ENCODE results near the gene RPL13. TPM values are rescaled to one million over a fixed set of nuclear protein-coding genes. Genes with fewer than 3 reads are reported as not detected.

The RPL13 gene
- total RNA-seq, 2 experiments from 2014 or later, result 3,056 to 3,151 TPM

DNA sequence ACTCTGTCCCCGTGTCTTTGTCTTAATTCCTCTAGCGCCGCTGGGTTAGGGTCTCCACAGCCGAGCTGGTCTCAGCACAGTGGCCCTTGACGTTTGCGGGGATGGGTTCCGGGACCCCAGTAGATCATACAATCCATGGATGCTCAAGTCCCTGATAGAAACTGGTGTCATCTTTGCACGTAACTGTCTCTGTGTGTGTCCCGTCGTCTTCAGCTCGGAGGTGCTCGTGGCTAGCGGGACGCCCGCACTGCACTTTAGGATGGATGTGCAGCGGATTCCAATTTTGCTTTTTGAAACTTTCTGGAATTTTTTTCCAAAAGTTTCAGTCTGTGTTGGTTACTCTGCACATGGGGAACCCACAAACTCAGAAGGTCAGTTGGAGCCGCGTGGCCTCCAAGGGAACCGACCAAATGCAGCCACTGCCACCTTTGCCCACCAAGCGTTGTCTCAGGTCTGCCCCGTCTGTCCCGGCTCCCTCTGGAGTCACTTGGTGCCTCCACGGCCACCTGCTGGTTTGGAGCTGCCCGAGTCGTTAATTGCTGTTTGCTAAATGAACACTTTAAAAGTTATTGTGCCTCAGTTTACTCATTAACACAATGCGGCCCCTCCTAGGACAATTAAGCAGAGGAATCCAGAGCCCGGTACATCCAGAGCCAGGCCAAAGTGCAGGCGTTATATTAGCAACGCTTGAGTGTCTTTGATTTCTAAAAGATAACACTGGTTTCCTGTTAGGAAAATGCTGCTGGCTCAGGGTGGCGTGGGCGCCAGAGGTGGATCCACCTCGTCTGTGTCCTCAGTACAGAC lies 47.7 kb downstream of the RPL13 start:
- ChIA-PET CTCF (interaction anchor here (1.4 kb wide), 1 partner anchor 9 kb away, joined by 3 read pairs; no protein-coding TSS in a partner anchor), POLR2A (no interaction called here)
- Mint-ChIP-seq H3K4me3 (no peak overlapping the region), H3K9me3 (no peaks in the 10 kb centered on the region), H3K27ac (no peak overlapping the region), H3K36me3 (ENCODE audit: low read depth) (no peaks in the 10 kb centered on the region), H3K27me3 (no peaks in the 10 kb centered on the region), H3K4me1 (ENCODE audit: low read depth) (peaks cover under 1% of the 10 kb centered on the region)
- DNase-seq, result no peak
- intact Hi-C loops (cut with micrococcal nuclease), result no loop called here
- TF ChIP-seq CTCF (IDR thresholded peaks at IDR 0.05), result no peak
- ATAC-seq, result no peak

DNA sequence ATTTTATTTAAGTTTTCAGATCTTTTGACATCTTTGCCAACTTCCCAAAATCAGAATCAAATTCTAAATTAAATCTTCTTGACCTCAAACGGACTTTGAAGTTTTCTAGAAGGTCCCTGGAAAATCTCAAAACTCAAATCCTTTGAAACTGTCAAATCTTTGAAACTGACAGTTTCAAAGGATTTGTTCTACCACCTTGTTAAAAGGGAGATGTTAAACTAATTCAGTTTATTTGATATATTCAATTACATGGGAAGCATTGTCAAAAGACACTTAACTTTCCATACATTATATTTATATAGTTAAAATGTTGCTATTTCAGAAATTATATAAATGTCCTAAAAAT lies 49.6 kb downstream of the RPL13 start:
- no peaks in the 10 kb centered on the region for H3K9me3 Mint-ChIP-seq
- no peak overlapping the region for H3K27ac Mint-ChIP-seq
- ATAC-seq (no peak), DNase-seq (no peak)
- no peaks in the 10 kb centered on the region for H3K27me3 Mint-ChIP-seq
- TF ChIP-seq CTCF (IDR thresholded peaks at IDR 0.05), result no peak
- no peak overlapping the region for H3K4me3 Mint-ChIP-seq
- no peaks in the 10 kb centered on the region for H3K36me3 Mint-ChIP-seq (ENCODE audit: low read depth)
- no peaks in the 10 kb centered on the region for H3K4me1 Mint-ChIP-seq (ENCODE audit: low read depth)
- ChIA-PET CTCF (interaction anchor here (1.1 kb wide), 1 partner anchor 57 kb away, joined by 4 read pairs; no protein-coding TSS in a partner anchor), POLR2A (no interaction called here)
- intact Hi-C loops (cut with micrococcal nuclease), result no loop called here

DNA sequence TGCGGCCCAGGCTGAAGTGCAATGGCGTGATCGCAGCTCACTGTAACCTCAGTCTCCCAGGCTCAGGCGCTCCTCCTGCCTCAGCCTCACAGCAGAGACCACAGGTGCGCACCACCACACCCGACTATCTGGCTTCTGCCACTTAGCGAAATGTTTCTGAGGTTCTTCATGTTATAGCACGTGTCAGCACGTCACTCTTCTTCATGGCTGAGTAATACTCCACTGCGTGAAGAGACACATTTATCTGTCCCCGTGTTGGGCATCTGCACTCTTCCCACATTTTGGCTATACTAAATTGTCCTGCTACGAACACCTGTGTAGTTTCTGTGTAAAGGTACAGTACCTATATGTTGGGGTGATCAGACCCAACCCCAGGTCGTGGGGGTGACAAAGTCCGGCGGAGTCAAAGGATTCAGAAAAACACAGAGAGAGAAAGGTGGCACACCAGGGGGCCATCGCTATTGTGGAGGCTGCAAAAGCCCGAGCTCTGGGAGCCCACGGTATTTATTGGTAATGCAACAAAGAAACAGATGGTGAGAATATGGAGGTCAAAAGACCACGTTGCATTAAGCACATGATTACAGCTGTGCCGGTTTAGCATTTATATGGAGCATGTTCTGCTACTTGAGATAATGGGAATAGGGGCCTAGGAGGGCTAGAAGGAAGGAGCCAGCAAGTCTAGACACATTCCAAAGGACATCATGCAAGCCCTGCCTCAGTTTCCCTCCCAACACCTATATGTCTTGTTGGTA lies 52.1 kb downstream of the RPL13 start:
- H3K36me3 Mint-ChIP-seq (ENCODE audit: low read depth), result no peaks in the 10 kb centered on the region
- TF ChIP-seq CTCF (IDR thresholded peaks at IDR 0.05), result no peak
- H3K27me3 Mint-ChIP-seq, result no peaks in the 10 kb centered on the region
- CTCF ChIA-PET, result no interaction called here
- DNase-seq (no peak), ATAC-seq (no peak)
- intact Hi-C loops (cut with micrococcal nuclease), result no loop called here
- H3K27ac Mint-ChIP-seq, result no peak overlapping the region
- POLR2A ChIA-PET, result interaction anchor here (1.0 kb wide), 1 partner anchor 19 kb away, joined by 3 read pairs; no protein-coding TSS in a partner anchor
- H3K4me1 Mint-ChIP-seq (ENCODE audit: low read depth), result peaks cover 13% of the 10 kb centered on the region
- peaks cover 6% of the 10 kb centered on the region for H3K9me3 Mint-ChIP-seq
- no peak overlapping the region for H3K4me3 Mint-ChIP-seq

GRCh38 chr16:89613231-89613953 lies 52.9 kb downstream of the RPL13 start, which contains the start of gene DPEP1:
Gene DPEP1 (plus strand): TSS chr16:89613642. CDS start chr16:89630411, 16,769 bp downstream.
- Mint-ChIP-seq H3K4me1 (ENCODE audit: low read depth) (peaks cover 13% of the 10 kb centered on the region), H3K36me3 (ENCODE audit: low read depth) (no peaks in the 10 kb centered on the region), H3K4me3 (no peak within 1 kb of the TSS), H3K9me3 (peaks cover 6% of the 10 kb centered on the region), H3K27me3 (no peaks in the 10 kb centered on the region), H3K27ac (no peak within 1 kb of the TSS)
- ATAC-seq, result no peak
- DNase-seq, result no peak
- no peak for TF ChIP-seq CTCF (IDR thresholded peaks at IDR 0.05)
- CTCF ChIA-PET, result no interaction called here
- intact Hi-C loops (cut with micrococcal nuclease), result no loop called here
- POLR2A ChIA-PET, result interaction anchor here (0.7 to 1.0 kb wide), 2 partner anchors 8 to 18 kb away, joined by 3 to 4 read pairs; no protein-coding TSS in a partner anchor
